Lung (tissue), 12 donors: ENCODE measurements around the gene NCOR1. TPM values are rescaled to one million over a fixed set of nuclear protein-coding genes. Genes with fewer than 3 reads are reported as not detected.

ENCODE experiments used
- ATAC-seq: fragments of 200-7000 bp; cut with Tn5 transposase; one replicate; pipeline ENCODE4 v1.9.1; 2020; ENCODE audit warnings: moderate number of reproducible peaks; ENCODE audit not compliant: insufficient read depth, low FRiP score
- DNase-seq, 3 donors: peaks; one replicate each; pipeline ENCODE4 v3.0.0-alpha.2; 2013 to 2017
- H3K27ac ChIP-seq, 2 donors: one replicate each; pipeline ENCODE4 v1.5.1; 2013; ENCODE audit warnings: mild to moderate bottlenecking in 2 of 2, moderate library complexity in 2 of 2, control low read depth in 1 of 2, inconsistent platforms in 1 of 2, low read depth in 1 of 2, low read length in 1 of 2
- H3K27me3 ChIP-seq, 3 donors: one replicate each; pipeline ENCODE4 v1.5.1; 2013; ENCODE audit warnings: low read length in 2 of 3; ENCODE audit not compliant: control insufficient read depth in 3 of 3, insufficient read depth in 3 of 3
- H3K36me3 ChIP-seq, 4 donors: one replicate each; pipeline ENCODE4 v1.5.1; 2013; ENCODE audit warnings: low read length in 4 of 4, mild to moderate bottlenecking in 1 of 4, moderate library complexity in 1 of 4; ENCODE audit not compliant: control insufficient read depth in 4 of 4, insufficient read depth in 4 of 4
- H3K4me1 ChIP-seq, 5 donors: one replicate each; pipeline ENCODE4 v1.5.1; 2013; ENCODE audit warnings: low read length in 5 of 5, mild to moderate bottlenecking in 2 of 5, moderate library complexity in 1 of 5; ENCODE audit not compliant: control insufficient read depth in 5 of 5, insufficient read depth in 5 of 5
- H3K4me3 ChIP-seq: one replicate; pipeline ENCODE4 v1.5.1; 2013; ENCODE audit warnings: mild to moderate bottlenecking, control low read depth, moderate library complexity
- H3K9ac ChIP-seq, 2 donors: one replicate each; pipeline ENCODE4 v1.5.1; 2013; ENCODE audit warnings: low read length in 2 of 2, control low read depth in 1 of 2; ENCODE audit not compliant: insufficient read depth in 1 of 2
- H3K9me3 ChIP-seq, 4 donors: one replicate each; pipeline ENCODE4 v1.5.1; 2013; ENCODE audit warnings: low read length in 3 of 4, mild to moderate bottlenecking in 1 of 4, moderate library complexity in 1 of 4; ENCODE audit not compliant: control insufficient read depth in 4 of 4, insufficient read depth in 3 of 4
- CTCF ChIP-seq: IDR thresholded peaks from 2 replicates; pipeline ENCODE4 v1.5.1; 2012; ENCODE audit warnings: mild to moderate bottlenecking; ENCODE audit errors: control extremely low read depth, extremely low read depth
- WGBS, 2 donors: extraction: QIAGEN DNeasy Blood & Tissue Kit; methylation state at CpG; one replicate each; pipeline ENCODE4 v1.1.7; 2013; 5-methylcytosine and 5-hydroxymethylcytosine counted together
- polyA plus RNA-seq, 2 donors: library from polyadenylated mRNA; stranded (reverse); fragments of 200-250 nt; gene quantifications; one replicate each; pipeline ENCODE4 v1.2.1, GENCODE V29; 2013
- total RNA-seq, 2 donors: library from RNA; depleted of rRNA in 1 of 2; stranded (reverse); fragments of >200 nt in 1 of 2; gene quantifications; one replicate each; pipeline ENCODE4 v1.2.1, GENCODE V29; 2014 to 2021
- donor health status: control.
- donor health status: control.
- donor health status: Bipolar disorder and iron deficiency.
- donor health status: healthy.
- donor health status: DM: yes; HTN: yes; CAD: no.

Gene NCOR1
- total and polyA plus RNA-seq, 4 donors = 31.9 to 201 (median 80.3) TPM

GRCh38 chr17:16091773-16092172 lies 123.6 kb downstream of the NCOR1 start:
- DNase-seq = no peak
- TF ChIP-seq CTCF = no peak
- no peaks in the 10 kb centered on the region for H3K9me3 ChIP-seq
- no peaks in the 10 kb centered on the region for H3K4me1 ChIP-seq
- H3K27ac ChIP-seq = no peak overlapping the region
- 95 to 96% methylated on average over 4 of the region's 4 CpGs for WGBS, 2 donors
- no peak overlapping the region for H3K9ac ChIP-seq
- H3K27me3 ChIP-seq = no peaks in the 10 kb centered on the region
- H3K4me3 ChIP-seq = no peak overlapping the region
- no peak for ATAC-seq
- peaks cover 7 to 29% (median 16%) of the 10 kb centered on the region in 4 donors for H3K36me3 ChIP-seq

GRCh38 chr17:16086957-16087356 lies 128.4 kb downstream of the NCOR1 start:
- H3K9me3 ChIP-seq = no peaks in the 10 kb centered on the region
- H3K27me3 ChIP-seq = no peaks in the 10 kb centered on the region
- TF ChIP-seq CTCF = no peak
- H3K9ac ChIP-seq = no peak overlapping the region
- no peak overlapping the region for H3K4me3 ChIP-seq
- no peaks in the 10 kb centered on the region for H3K4me1 ChIP-seq
- H3K27ac ChIP-seq = no peak overlapping the region
- 89 to 91% methylated on average over 10 of the region's 10 CpGs for WGBS, 2 donors
- H3K36me3 ChIP-seq = peaks cover 8 to 35% (median 20%) of the 10 kb centered on the region in 4 donors
- no peak for DNase-seq
- ATAC-seq = no peak

GRCh38 chr17:16085066-16085699 lies 130.2 kb downstream of the NCOR1 start:
- Histone ChIP-seq H3K27me3 (no peaks in the 10 kb centered on the region), H3K4me3 (no peak overlapping the region), H3K36me3 (peaks cover 10 to 37% (median 21%) of the 10 kb centered on the region in 4 donors), H3K9me3 (peaks cover 0 to 4% (median 0%) of the 10 kb centered on the region in 4 donors), H3K27ac (peak overlapping the region in 1 of 2 donors; percentile 33), H3K9ac (no peak overlapping the region), H3K4me1 (no peaks in the 10 kb centered on the region)
- DNase-seq (peak in 1 of 3 donors; percentile 5), ATAC-seq (no peak)
- WGBS, 2 donors = 86% methylated on average over 1 of the region's 1 CpG
- TF ChIP-seq CTCF = no peak

- H3K4me3 ChIP-seq = no peak overlapping the region
- H3K9ac ChIP-seq = no peak overlapping the region
- H3K27ac ChIP-seq = no peak overlapping the region
- DNase-seq (no peak), ATAC-seq (no peak)
- WGBS, 2 donors = 98 to 99% methylated on average over 3 of the region's 3 CpGs
- H3K9me3 ChIP-seq = peaks cover 0 to 4% (median 0%) of the 10 kb centered on the region in 4 donors
- peaks cover 14 to 46% (median 33%) of the 10 kb centered on the region in 4 donors for H3K36me3 ChIP-seq
- TF ChIP-seq CTCF = no peak
- no peaks in the 10 kb centered on the region for H3K27me3 ChIP-seq
- no peaks in the 10 kb centered on the region for H3K4me1 ChIP-seq
Observed at GRCh38 chr17:16083223-16083622, 132.1 kb downstream of the NCOR1 start.
